Gastroesophageal sphincter (tissue), 3 donors: Measurements from ENCODE around the gene CMSS1.

Experiments
- POLR2AphosphoS5 ChIP-seq: sonication (generic); formaldehyde crosslinking; IDR thresholded peaks from one replicate; pipeline ENCODE4 v1.6.1; 2017; ENCODE audit warnings: antibody characterized with exemption
- TF ChIP-seq, protein P1 (sequence below), 4 experiments: fragments of 200-600 bp in 2 of 4; fragments of 450-650 bp in 2 of 4; sonication (generic) in 1 of 4; IDR thresholded peaks; one replicate each; pipeline ENCODE4 v1.5.1; 2017 to 2019; ENCODE audit warnings: antibody characterized with exemption in 4 of 4, mild to moderate bottlenecking in 2 of 4, moderate library complexity in 2 of 4

DNA sequence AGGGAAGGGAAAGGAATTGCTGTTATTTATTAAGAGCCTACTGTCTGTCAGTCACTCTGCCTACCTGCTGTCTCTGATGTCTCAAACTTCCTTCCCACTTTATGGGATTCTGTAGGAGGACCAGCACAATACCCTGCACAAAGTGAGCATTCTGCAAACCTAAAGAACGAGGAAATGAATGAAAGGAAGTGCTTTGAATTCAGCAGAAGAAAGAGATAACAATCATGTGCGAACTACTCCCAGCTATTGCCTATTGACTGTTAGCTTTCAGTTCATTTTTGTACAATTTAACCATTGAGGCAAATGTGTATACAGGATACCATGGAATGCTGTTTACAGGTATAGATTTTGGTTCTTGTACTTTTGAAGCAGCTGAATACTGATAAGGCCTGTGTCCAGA, 66.8 kb downstream of the CMSS1 start:
- TF ChIP-seq, protein P1, sequence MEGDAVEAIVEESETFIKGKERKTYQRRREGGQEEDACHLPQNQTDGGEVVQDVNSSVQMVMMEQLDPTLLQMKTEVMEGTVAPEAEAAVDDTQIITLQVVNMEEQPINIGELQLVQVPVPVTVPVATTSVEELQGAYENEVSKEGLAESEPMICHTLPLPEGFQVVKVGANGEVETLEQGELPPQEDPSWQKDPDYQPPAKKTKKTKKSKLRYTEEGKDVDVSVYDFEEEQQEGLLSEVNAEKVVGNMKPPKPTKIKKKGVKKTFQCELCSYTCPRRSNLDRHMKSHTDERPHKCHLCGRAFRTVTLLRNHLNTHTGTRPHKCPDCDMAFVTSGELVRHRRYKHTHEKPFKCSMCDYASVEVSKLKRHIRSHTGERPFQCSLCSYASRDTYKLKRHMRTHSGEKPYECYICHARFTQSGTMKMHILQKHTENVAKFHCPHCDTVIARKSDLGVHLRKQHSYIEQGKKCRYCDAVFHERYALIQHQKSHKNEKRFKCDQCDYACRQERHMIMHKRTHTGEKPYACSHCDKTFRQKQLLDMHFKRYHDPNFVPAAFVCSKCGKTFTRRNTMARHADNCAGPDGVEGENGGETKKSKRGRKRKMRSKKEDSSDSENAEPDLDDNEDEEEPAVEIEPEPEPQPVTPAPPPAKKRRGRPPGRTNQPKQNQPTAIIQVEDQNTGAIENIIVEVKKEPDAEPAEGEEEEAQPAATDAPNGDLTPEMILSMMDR (IDR thresholded peaks at IDR 0.05) = no peak
- no peak for TF ChIP-seq POLR2AphosphoS5
